Placental epithelial cell (primary cell): ENCODE measurements around the gene UBE2A. TPM values are rescaled to one million over a fixed set of nuclear protein-coding genes. Genes with fewer than 3 reads are reported as not detected.

Experiments
- total RNA-seq: library from RNA; depleted of rRNA; stranded (reverse); fragments of >200 nt; gene quantifications from 2 replicates; pipeline ENCODE4 v1.2.3, GENCODE V29; 2012

UBE2A gene
- total RNA-seq: 24.7 and 41.1 TPM in 2 replicates

DNA sequence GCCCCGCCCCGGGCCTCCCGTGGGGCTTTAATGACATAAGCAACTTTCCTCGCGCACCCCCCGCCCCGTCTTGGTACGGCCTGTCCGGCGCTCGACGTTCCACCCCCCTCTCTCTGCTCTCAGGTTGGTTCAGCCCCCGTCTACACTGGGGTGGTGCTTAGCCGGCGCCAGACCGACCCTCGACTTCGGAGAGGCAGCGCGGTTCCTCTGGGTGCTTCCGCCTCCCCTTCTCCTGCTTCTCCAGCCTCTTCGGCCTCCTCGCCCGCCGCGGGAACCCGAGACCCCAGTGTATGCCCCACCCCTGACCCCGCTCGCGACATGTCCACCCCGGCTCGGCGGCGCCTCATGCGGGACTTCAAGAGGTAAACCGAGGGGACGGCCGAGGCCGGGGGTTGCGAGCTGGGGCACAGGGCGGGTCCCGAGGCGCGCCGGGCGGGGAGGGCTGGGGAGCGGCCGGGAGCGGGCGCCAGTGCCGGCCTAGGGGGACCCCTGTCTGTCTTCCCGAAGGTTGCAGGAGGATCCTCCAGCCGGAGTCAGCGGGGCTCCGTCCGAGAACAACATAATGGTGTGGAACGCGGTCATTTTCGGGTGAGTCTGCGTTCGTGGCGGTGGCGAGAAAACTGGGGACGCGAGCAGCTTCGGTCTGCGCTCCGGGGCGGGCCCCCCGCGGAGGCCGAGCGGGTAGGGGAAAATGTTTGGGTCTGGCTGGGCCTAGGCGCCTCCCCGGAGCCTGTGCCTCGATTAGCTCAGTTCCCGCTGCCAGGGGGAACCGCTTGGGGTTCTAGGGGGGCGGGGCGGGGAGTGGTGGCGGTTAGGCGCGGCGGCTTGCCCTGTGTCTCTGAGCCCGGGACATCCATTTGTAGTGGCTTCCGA is at the start of gene UBE2A:
TSS of gene UBE2A (plus strand) at position 170 of the 873 bp plus-strand sequence. CDS start at position 319, 149 bp downstream.

DNA sequence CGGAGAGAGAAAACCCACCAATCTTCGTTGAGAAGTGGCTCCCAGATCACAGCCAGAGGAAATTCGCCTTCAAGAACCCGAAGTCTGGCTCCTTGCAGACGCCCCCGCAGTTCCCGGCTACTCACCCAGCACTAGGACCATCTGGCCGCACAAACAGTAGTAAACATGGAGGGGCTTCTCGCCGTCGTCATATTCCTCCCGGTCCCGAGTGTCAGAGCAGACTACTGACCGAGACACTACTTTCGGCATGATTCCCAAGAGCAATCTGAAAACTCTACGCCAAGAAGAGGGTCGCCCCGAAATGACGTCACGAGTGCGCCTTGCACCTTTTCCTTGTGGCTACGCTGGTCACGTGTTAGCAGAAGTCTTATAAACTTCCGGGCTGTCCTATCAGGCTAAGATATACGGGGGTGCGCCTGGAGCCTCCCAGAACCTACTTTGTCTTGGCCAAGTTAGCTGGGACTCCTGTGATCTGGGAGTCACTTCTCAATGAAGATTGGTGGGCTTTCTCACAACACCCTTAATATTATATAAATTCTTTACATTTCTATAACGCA is 9.2 kb upstream of the UBE2A start, which contains the start of gene STEEP1:
TSS of gene STEEP1 (minus strand) at position 303 of the 557 bp plus-strand sequence. CDS start at position 249, 54 bp downstream.

DNA sequence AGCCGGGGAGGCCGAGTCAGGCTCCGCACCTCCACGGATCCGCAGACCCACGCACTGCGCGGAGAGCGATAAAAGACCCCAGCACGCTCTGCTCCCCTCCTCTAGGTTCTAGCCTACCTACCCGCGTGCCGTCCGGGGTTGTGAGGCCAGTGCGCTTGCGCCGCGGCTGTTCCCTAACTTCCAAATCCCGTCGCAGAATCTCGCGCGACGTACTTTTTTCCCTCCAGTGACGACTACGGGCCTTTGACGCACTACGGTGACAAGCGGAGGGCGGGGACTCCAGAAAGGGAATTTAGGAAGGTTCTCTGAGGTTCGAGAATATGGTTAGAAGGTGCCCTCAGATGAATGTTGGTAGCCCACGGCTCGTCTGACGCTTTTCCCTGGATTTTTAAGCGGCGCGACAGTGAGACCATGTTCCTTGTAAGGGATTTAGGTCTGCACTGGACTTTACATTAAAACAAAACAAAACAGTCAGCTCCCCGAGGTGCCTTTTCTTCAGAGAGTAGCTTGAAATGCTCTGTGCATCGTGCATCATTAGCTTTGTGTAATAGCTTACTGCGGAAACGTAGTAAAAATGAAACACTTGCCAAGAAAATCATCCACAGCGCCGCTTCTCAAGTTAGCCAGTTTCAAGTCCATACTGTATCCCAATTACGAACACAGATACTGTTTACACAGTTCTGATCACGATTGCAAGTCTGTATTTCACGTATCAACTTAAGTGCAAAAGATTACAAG is 32.1 kb downstream of the UBE2A start, which contains the start of gene NKRF:
TSS of gene NKRF (minus strand) at position 145 of the 738 bp plus-strand sequence.

Other genes starting within 250 kb of the UBE2A start
- gene SLC25A43, start 175.2 kb upstream of the UBE2A start, total RNA-seq: 6.7 and 8.1 TPM in 2 replicates
- gene SLC25A5, start 106.1 kb upstream of the UBE2A start, total RNA-seq: 84.4 and 193 TPM in 2 replicates
- gene STEEP1, start 9.2 kb upstream of the UBE2A start, total RNA-seq: 21.0 and 33.8 TPM in 2 replicates
- gene NKRF, start 31.9 kb downstream of the UBE2A start, total RNA-seq: 2.8 and 3.5 TPM in 2 replicates
- 3.5 and 4.8 TPM in 2 replicates for gene SEPTIN6, start 118.6 kb downstream of the UBE2A start, total RNA-seq
- gene SOWAHD, start 184.0 kb downstream of the UBE2A start, total RNA-seq: not detected in 2 replicates
- gene RPL39, start 217.1 kb downstream of the UBE2A start, total RNA-seq: 1,157 and 1,530 TPM in 2 replicates